Epithelial cell of proximal tubule (primary cell): Measurements from ENCODE around the gene PDE4D. TPM values are rescaled to one million over a fixed set of nuclear protein-coding genes. Genes with fewer than 3 reads are reported as not detected.

Source experiments
- DNase-seq: peaks from one replicate; pipeline ENCODE4 v3.0.0-alpha.2; 2011; ENCODE audit warnings: low read depth
- H3K4me3 ChIP-seq: 2 replicates; pipeline ENCODE4 v1.5.1; 2011; ENCODE audit warnings: low read depth, mild to moderate bottlenecking, low read length
- total RNA-seq: library from RNA; depleted of rRNA; stranded (reverse); fragments of >200 nt; gene quantifications from 2 replicates; pipeline ENCODE4 v1.2.3, GENCODE V29; 2015
- TF ChIP-seq, protein P1 (sequence below): conservative IDR thresholded peaks from 2 replicates; pipeline ENCODE4 v1.5.1; 2012; ENCODE audit warnings: low read depth, mild to moderate bottlenecking, low read length

The PDE4D gene
- total RNA-seq, 1 donor from 2014 or later, result 18.4 TPM

DNA sequence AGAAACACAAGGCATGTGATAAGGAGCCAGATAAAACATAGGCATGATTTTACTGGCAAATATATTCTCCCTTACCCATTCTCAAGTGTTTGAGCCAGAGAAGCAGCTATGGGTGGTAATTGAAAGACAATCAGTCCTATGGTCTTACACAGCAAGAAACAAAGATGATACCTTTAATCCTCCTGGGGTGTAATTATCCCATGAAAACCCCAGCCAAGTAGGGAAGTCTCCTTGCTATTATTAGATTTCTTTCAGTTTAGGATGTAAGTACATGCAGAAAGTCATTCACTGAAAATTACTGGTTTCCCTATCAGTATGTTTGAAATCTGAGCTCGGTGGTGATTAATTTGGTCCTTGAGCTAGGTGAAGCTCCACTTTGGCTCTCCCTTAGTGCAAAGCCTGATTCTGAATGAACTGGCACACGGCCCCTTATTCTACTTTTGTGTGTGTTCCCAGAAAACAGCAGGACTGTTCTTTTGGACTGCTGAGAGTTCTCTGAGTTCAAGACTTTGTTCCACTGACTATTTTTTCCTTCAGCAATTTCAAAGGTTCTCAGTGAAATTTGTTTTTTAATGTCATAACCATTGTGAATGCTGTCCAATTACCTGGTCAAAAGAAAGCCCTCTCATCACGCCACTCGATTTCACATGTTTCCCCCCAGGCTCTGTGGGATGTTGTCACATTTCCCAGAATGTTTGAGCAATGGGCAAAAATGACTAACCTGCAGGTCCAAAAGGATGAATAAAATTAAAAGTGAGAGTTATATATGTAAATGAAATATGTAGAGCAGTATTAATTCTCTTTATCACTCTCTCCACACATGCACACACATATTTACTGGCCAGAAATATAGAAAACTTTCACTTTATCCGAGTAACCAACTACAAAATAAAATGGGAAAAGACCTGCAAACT lies 967.6 kb downstream of the PDE4D start:
- DNase-seq, result no peak
- no peak overlapping the region for H3K4me3 ChIP-seq
- TF ChIP-seq, protein P1, sequence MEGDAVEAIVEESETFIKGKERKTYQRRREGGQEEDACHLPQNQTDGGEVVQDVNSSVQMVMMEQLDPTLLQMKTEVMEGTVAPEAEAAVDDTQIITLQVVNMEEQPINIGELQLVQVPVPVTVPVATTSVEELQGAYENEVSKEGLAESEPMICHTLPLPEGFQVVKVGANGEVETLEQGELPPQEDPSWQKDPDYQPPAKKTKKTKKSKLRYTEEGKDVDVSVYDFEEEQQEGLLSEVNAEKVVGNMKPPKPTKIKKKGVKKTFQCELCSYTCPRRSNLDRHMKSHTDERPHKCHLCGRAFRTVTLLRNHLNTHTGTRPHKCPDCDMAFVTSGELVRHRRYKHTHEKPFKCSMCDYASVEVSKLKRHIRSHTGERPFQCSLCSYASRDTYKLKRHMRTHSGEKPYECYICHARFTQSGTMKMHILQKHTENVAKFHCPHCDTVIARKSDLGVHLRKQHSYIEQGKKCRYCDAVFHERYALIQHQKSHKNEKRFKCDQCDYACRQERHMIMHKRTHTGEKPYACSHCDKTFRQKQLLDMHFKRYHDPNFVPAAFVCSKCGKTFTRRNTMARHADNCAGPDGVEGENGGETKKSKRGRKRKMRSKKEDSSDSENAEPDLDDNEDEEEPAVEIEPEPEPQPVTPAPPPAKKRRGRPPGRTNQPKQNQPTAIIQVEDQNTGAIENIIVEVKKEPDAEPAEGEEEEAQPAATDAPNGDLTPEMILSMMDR, result no peak

GRCh38 chr5:58924306-58924705 lies 969.2 kb downstream of the PDE4D start:
- TF ChIP-seq, protein P1, result no peak
- DNase-seq, result no peak
- no peak overlapping the region for H3K4me3 ChIP-seq

DNA sequence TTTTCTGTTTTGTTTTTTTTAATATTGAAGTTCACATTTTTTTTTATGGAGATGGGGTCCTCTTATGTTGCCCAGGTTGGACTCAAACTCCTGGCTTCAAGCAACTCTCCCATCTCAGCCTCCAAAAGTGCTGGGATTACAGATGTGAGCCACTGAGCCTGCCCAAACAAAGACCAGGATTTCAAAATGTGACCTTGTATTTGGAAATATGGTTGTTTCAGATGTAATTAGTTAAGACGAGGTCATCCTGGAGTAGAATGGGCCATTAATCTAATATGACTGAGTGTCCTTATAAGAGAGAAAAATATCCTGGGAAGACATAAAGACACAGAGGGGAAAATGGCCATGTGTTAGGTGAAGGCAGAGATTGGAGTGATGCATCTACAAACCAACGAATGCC lies 970.2 kb downstream of the PDE4D start:
- no peak for DNase-seq
- TF ChIP-seq, protein P1, result no peak
- no peak overlapping the region for H3K4me3 ChIP-seq

DNA sequence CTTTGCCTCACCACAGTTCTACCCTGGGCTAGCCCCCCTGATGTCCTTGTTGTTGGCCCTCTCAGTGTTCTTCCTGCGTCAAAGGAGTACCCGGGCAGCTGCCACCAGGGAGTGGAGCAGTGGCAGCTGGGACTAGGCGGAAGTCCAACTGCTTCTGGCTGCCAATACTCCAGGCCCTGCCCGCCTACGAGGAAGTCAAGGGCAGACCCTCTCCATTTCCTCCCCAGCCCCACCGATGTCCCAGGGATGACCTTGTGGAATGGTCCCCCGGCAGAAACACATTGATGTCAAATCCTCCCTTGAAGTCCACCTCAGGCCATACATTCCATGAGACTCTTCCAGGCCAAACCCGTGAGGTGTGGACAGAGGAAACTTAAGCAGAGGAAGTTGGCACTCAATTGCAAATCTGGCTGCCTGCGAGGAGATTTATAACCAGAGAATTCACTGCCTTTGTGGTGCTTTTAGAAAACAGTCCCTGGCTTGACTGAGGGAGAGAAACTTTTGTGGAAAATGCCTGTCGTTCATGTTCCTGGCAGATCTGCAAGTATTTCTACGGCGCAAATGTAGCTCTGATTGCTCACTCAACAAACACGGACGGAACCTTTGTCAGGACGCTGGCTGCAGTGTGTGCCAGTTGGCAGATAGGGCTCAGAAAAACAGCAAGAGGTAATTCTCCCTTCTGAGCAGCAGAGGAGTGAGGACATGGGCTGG lies 970.9 kb downstream of the PDE4D start:
- H3K4me3 ChIP-seq, result no peak overlapping the region
- no peak for DNase-seq
- TF ChIP-seq, protein P1, result no peak

DNA sequence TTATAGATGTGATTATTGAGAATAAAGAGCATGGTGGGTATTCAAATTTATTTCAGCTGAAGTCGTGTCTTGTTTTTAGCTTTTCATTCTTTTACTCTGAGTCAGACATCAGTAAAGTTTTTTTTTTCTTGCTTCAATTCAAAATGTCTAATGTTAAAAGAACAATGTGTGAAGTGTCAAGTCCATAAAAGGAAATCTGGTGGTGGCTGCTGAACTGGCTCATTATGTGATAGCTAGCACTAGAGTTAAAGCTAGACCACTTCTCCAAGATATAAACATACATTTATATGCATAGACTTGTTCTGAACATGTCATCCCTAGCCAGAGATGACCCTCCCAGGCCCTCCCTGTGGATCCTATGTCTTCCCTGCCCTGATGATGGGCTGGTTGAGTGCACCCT lies 972.4 kb downstream of the PDE4D start:
- H3K4me3 ChIP-seq, result no peak overlapping the region
- TF ChIP-seq, protein P1, result no peak
- DNase-seq, result peak; percentile 22

DNA sequence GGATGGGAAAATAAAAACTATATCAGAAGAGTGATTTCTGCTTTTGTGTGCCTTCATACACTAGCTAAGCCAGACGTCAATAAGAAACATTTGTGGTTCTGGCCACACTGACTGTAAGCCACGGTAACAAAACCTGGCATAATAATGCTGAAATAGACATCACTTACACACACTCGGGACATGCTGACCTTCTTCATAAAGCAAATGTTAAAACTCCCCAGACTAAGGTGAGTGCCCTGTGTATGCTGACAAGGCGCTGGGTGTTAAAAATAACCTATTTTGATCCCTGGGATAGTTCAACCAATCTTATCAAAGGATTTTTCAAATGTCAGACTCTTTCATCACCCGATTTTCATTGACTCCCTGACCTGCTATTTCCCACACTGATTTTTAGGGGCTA lies 973.7 kb downstream of the PDE4D start:
- DNase-seq, result no peak
- TF ChIP-seq, protein P1, result no peak
- no peak overlapping the region for H3K4me3 ChIP-seq
